Activated CD8-positive, alpha-beta memory T cell treated with anti-CD3 and anti-CD28 coated beads for 1 hour (primary cell): ENCODE data around the gene CFAP157.

Source experiments
- DNase-seq, 2 donors: peaks; one replicate each; pipeline ENCODE4 v3.0.0-alpha.2; 2020; ENCODE audit warnings: low read depth in 1 of 2; ENCODE audit errors: extremely low read depth in 1 of 2

Gene CFAP157

DNA sequence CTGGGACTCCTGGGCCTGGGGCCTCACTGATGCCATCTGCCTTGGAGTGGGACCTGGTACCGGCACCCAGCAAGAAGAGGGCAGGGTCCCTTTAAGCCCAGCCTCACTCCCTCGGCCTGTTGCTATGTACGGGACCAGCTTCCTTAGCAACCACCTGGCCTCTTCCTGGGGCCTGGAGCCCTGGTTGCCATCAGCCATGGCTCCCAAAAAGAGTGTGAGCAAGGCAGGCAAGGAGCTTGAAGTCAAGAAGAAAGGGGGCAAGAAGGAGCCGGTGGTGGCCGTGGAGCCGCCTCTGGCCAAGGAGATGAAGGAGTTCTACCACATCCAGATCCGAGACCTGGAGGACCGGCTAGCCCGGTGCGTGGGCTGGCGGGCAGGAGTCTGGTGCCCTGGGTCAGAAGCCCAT lies at the start of gene CFAP157:
CFAP157 (plus strand) TSS at position 153 of the 406 bp plus-strand sequence; CDS start at position 197, 44 bp downstream.
- no peak for DNase-seq

DNA sequence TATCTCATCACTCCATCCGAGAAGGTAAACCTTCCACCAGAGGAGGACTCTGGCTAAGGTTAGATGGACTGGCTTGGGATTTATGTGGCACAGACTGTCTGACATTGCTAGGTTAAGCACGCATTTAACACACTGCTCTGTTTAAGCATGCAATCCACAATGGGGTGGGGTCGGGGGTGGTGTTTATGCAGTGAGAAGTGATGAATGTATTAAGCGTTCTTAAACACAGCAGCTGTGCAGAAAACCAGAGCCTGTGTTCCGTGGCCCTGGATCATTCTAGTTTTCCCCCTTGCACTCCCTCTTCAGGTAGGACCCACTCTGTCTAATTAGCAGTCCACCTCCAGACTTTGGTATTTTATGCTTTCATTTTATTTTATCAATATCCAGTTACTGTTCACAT lies 48.4 kb upstream of the CFAP157 start:
- DNase-seq = no peak

DNA sequence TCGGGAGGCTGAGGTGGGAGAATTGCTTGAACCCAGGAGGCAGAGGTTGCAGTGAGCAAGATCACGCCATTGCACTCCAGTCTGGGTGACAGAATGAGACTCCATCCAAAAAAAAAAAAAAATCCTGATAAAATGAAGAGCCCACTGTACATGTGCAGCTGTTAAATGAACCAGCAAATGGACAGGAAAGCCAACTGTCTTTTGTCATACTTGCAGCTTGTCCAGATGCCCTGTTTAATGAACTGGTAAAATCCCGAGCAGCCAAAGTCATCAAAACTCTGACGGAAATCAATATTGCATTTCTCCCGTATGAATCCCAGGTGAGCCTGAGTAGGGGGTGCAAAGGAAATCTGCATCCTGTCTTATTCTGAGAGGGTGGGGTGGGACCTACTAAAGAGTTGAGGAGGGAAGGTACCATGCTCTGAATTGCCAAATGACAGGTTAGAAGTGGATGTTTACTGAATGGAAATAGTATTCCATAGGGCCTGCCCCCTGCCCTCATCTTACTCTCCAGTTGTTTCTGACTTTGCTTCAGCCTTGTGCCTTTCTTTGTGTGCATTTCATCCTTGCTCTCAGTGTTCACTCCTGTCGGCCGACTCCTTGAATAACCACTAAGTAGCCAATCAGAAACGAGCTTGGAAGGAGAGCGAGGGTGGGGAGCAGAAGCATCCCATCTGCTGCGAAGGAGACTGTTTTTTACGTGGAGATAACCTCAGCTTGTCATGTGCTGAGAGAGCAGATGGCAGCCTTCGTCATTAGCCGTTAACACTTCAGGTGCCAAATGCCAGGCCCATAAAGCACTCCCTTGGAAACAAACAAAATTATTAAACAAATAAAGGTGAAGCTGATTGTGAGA lies 45.7 kb upstream of the CFAP157 start:
- DNase-seq = no peak

DNA sequence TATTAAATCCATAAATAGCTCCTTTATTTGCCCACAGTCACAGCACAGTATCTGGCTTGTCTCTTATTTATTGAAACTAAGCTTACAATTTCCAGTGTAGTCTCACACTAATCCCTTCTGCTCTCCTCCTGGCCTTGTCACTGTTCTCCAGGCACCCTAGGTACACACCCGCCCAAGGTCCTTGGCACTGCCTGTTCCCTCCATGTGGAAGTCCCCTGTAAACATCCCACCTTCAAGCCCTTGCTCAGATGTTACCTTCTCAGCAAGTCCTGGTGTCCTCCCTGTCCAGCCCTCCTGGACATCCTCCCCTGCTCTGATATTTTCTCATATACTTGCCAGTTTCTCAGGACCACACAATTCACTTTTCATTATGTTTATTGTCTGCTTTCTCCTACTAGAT lies 44.2 kb upstream of the CFAP157 start:
- DNase-seq = no peak

DNA sequence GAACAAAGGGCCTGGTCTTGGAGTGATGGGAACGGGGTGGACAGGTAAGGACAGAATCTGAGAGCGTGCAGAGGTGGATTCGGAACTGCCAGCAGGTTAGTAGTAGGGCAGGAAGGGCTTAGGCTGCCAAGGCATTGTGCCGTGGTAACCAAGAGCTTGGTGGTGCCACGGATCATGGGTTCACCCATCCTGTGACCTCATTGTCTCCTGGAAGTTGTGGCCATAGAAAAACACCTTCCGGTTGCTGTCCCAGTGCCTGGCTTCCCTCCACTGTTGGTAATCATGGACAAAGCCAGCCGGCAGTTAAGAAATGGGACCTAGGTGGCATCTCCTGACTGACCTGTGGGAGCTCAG lies 42.5 kb upstream of the CFAP157 start:
- no peak for DNase-seq

DNA sequence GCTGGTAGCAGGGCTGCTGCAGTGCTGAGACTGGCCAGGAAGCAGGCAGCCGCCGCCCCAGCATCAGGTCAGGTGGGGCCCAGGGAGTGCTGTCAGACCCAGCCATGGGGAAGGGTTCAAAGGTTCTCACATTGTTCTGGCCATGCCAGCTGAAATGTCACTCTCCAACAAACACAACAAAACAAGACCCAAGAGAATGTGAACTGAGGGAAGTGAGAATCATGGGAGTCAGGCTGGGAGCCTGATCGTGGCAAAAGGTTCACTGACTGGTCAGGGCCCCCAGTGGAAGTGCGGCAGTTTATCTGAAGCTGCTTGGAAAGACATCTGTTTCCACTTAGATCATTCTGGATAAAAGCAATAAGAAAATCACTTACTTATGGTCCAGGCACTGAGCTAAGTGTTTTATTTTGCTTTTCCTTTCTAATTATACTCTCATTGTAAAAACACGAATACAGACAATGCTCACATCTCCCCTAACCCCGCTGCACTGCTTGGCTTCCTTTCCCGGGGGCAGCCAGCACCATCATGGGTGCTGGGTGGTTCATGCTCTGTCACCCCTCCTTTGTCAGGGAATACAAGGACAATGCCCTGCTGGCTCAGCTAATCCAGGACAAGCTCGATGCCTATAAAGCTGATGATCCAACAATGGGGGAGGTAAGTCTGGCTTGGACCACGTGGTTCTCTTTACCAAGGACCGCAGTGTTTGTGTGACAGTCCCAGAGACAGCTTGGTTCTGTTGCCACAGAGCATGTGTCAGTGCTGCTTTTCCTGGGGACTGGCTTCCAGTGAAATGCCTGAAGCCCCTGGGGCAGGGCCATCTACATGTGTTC lies 41.9 kb upstream of the CFAP157 start:
- no peak for DNase-seq

DNA sequence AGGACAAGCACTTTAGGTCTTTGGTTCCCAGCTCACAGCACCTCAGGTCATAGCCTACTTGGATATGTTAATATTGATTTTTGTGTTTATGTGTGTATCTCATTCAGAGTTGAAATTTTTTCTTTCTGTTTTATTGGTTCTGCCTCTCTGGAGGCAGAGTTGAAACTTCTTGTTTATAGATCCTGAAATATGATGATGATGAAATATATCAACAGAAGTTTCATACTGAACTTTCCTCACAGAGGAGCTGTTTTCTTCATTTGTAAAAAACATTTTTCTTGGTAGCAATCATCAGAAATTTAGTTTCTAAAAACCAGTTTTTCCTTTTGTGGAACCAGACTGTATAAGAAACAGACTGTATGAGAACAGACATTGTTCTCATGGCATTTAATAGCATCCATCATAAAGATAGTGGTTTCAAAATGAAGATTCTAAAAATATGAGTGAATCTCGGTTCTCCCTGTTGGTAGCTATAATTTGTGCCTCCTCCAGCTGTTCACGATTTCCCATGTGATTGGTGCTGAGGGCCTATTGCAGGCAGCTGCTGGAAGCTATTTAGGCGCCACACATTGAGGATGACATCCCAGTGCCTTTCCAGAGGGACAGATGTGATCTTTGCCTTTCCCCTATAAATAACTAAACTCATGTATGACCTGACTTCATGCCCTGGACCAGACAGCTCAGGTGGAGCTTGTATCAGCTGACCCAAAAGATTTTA lies 39.5 kb upstream of the CFAP157 start:
- no peak for DNase-seq

DNA sequence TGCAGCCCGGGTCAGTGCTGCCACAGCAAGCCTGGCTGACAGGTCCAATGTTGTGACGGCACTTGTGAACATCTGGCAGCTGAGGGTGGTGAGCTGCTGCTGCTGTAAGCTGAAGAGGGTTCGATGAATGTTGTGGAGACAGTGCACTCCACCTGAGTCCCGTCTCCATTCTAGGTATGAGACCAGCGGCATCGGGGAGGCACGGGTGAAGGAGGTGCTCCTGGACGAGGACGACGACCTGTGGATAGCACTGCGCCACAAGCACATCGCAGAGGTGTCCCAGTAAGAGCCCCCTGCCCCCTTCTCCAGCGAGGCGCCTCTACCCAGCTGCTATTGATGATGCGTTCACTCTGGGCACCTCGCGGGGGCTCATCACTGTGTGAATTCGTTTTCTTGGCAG lies 38.9 kb upstream of the CFAP157 start:
- no peak for DNase-seq

DNA sequence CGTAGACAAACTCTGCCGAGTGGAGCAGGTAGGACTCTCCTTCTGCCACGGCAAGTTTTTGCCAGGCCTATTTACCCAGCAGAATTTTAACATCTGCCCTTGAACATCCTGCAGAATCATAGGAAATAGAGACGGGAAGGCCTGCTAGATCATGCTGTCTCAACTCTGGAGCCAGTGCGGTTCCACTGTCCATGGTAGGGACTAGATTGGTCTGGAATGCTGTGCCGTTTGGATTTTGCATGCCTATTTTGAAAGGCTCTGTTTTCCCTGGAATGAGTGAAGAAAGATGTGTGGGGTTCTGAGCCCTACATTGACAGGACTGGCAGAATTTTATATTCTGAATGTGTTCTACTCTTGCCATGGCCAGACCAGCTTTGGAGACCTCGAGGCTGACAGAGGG lies 33.6 kb upstream of the CFAP157 start:
- no peak for DNase-seq

DNA sequence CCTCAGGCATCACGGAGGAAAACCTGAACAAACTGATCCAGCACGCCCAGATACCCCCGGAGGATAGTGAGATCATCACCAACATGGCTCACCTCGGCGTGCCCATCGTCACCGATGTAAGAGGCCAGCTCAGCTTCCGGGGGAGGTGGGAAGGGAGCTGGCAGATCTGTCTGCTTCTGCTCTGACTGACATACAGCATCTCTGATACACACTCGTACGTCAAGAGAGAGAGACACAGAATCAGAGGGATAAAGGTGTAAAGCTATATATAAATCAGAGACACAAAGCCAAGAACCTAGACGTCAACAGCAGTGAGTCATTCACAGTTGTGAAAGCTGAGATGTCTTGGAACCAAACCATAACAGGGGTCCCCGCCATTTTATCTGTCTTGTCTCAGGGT lies 30.1 kb upstream of the CFAP157 start:
- no peak for DNase-seq

DNA sequence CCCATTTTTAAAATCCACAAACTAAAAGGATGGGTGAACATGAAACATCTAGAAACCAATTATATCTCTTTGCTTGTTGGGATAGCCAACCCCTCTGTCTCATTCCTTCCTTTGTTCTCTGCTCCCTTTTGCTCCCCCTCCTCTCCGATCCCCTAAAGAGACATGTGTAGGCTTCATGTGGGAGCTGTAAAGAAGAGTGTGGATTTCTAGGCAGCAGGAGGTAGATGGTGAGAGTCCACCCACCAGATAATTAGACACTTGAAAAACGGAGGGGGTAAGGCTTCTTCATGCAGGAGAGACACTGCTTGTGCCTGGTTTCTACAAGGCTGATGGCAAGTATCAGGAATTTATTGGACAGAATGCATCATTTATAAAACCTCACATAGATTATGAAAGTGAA lies 27.3 kb upstream of the CFAP157 start:
- DNase-seq = no peak

DNA sequence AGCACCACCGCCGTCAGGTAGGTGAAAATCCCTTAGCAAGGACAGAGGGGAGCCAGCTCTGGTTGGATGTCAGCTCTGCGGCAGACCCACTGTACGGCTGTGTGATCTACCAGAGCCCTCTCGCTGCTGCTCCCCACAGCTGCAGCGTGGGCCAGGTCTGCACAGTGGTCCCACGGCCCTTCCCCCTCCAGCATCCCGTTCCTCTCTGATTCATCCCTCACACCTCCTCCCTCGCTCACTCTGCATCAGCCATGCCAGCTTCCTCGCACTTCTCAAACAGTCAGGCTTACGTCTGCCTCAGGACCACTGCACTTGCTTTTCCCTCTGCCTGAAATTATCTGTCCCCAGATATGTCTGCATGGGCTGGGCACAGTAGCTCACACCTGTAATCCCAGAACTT lies 26.6 kb upstream of the CFAP157 start:
- no peak for DNase-seq

DNA sequence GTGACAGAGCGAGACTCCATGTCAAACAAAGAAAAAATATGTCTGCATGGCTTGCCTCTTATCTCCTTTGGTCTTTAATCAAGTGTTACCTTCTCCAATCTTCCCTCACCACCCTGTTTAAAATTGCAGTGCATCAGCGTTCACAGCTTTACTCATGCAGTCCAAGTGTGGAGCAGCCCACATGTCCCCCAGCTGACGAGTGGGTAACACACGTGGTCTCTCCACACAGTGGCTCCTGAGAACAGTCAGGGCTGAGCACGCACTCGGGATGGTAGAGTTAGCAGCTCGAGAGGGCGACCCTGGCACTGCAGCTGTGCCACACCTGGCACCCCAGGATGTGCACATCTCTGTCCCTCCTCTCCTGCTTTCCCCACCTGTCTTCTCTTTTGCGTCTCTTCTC lies 25.9 kb upstream of the CFAP157 start:
- no peak for DNase-seq

DNA sequence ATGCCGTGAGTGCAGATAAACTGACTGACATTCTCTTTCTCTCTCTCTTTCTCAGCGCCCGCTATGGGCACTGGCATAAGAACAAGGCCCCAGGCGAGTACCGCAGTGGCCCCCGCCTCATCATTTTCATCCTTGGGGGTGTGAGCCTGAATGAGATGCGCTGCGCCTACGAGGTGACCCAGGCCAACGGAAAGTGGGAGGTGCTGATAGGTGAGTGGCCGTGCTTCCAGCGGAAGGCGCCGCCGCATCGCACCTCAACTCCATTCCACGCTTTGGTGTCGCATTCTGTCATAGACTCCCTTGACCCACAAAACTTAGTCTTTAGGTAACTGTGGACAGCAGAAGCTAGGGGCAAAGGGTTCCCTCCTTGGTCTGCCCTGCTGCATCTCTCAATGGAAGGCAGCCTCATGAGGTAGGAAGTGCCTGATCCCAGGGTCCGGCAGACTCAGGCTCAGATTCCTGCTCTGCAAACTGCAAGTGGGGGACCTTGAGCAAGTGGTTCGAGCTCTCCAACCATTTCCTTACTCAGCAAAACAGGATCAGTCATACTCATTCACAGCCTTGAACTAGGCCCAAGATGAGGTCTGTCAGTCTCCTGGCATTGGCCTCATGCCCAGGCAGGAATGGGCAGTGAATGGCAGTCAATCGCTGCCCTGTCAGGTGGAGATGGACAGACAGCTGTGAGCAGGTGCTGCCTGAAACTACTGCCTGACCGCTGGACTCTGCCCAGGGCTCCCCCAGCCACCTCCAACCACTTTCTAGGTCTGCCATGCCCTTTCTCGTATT lies 24.2 kb upstream of the CFAP157 start:
- DNase-seq = no peak

DNA sequence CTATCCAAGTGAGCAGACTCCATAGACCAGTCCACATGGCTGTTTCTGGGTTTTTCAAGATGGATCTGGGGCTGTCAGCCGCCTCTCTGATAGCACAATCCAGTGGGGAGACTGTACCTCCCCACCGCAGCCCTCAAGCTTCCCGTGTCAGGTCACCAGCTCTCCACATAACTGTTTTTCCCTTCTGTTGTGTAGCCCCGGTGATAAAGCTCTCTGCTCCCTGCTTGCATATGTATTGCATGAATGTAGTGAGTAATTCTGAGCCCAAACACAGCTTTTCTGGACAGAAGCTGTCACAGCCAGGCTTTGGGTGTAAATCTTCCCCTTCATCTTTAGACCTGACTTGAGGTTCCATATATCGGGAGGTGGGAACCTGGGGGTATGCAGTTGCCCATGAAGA lies 23.1 kb upstream of the CFAP157 start:
- no peak for DNase-seq

DNA sequence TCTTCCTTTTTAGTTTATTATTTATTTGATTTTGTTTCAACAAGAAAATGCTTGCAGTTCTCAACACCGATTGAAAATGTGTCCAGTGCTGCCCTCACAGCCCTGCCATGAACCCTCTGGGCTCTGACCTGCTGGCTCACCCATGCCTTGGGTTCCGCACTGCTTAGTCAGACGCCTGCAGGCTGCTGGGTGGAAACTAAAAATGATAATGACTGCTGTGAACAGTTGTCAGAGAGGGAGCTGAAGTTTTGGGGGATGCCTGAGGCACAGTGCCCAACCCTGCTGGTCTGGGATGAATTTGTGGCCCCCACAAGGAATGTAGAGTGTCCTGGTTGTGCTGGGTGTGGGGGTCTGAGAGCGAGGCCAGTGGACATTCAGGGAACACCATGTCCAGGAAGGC lies 22.2 kb upstream of the CFAP157 start:
- no peak for DNase-seq

DNA sequence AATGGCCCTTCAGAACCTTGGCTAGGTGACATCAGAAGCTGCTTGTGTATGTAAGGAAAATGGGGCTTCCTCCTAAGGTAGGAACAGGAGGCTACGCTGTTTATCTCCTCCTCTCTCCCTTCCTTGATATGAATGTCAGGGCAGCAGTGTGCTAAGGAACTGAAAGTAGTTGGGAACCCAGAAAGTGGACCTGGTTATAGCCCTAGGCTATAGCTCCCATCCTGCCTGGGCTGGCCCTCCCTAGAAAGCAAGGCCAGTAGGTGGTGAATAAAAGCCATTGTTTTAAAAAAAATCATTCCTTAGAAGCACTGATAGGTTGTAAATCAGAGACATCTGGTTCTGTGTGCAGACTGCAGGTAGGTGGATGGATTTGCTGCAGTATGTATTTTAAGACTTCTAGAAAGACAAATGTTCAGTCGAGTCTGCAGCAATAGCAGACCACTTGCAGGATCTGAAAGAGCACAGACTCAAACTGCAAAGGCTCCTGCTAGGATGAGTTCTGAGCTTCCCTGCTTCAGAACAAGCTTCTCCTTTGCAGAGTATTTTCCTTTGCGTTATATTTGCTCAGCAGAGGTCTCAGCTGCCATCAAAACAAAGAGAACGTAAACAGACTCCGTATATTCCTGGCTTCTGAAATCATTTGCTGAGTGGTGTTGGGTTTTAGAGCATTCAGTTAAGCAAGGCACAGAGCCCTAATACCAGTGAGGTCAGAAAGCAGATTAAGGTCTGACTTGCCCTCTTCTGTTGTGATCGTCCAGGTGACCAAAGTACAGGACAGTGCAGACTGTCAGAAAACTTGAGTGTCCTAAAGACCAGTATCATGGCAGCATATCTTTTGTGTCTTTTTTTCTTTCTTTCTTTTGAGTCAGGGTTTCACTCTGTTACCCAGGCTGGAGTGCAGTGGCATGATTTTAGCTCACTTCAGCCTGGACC lies 20.1 kb upstream of the CFAP157 start:
- DNase-seq = no peak

DNA sequence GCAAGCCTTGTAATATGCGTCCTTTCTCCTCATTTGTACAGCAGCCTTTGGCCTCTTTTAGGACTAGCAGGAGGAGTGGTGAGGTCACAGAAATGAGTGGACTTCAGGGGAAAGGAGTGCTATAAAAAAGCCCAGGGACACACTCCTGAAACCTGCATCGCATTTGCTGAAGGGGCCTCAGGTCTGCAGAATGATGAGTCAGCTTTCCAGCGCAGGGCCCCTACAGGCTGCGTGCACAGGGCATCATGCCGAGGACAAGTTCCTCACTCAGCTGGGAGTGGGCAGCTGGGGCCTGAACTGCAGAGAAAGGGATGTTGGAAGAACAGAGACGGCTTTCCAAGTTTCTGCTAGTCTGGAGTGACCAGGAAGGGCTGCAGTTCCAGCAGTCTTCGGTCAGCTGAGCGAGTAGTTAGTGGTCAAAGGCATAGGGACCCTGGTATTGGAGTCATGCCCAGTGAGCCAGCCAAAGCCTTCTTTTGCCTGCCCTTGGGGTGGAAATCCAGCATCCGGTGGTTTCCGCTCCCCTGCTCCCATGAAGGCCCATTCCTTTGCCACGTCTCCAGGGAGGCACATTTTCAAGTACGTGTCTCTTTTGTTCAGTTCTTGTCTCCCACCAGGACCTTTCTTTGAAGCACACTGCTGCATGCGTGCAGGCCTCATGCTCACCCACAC lies 17.3 kb upstream of the CFAP157 start:
- no peak for DNase-seq

DNA sequence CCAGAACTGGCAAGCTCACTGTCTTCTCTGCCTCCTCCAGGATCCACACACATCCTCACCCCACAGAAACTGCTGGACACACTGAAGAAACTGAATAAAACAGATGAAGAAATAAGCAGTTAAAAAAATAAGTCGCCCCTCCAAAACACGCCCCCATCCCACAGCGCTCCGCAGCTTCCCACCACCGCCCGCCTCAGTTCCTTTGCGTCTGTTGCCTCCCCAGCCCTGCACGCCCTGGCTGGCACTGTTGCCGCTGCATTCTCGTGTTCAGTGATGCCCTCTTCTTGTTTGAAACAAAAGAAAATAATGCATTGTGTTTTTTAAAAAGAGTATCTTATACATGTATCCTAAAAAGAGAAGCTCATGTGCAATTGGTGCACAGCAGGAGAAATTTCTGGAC lies 16.1 kb upstream of the CFAP157 start:
- no peak for DNase-seq
